Eye (tissue), 1 donor: ENCODE data around the gene NPFF.

Experiments
- DNase-seq: peaks from one replicate; pipeline ENCODE4 v3.0.0-alpha.2; 2015

The NPFF gene

DNA sequence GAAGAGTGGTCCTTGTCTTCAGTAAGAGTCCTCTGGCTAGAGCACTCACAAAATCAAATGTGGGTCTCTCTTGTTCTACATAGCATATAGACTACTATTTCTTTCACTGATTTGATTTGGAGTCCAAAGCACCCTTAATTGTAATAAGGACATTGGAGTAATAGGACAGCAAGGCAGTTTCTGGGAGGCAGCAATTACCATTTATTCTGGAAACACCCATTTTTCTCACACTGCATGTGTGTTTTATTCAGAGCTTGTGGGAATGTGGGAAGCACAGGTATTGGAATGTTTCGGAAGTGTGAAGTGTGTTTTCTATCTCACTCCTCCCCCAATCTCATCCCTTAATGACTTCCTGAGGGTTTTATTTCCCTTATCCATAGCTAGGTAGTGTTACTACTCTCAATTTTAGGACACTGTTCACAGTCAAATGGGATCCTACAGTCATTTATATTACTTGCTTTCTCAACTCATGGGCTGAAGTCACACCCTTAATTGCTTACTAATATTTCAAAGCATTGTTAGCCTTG, 35.2 kb downstream of the NPFF start:
- no peak for DNase-seq

- no peak for DNase-seq
Measured at GRCh38 chr12:53468282-53468681, 39.0 kb downstream of the NPFF start.

- DNase-seq, result no peak
Measured at GRCh38 chr12:53467880-53468279, 39.4 kb downstream of the NPFF start.

DNA sequence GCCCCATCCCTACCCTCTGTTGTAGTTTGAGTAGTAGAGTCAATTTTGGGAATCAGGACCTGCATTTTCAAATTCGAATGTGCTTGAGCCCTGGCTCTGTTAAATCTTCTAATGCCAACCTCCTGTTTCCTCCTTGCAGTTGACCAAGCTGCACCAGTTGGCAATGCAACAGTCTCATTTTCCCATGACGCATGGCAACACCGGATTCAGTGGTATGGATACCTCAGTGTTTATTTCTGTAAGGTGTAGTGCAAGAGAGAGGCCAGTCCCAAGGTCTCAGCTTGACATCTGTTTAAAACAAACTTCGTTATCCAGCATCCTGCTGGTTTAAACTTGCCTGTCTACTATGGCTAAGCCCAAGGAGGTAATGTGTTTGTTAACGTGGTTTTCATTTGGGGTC, 40.2 kb downstream of the NPFF start:
- no peak for DNase-seq

GRCh38 chr12:53466640-53467039, 40.6 kb downstream of the NPFF start:
- no peak for DNase-seq

GRCh38 chr12:53465679-53466078, 41.6 kb downstream of the NPFF start:
- DNase-seq, result no peak

- no peak for DNase-seq
Measured at GRCh38 chr12:53464685-53465418, 42.4 kb downstream of the NPFF start.

GRCh38 chr12:53463802-53464560, 43.3 kb downstream of the NPFF start:
- no peak for DNase-seq

GRCh38 chr12:53462935-53463334, 44.3 kb downstream of the NPFF start:
- DNase-seq, result no peak

DNA sequence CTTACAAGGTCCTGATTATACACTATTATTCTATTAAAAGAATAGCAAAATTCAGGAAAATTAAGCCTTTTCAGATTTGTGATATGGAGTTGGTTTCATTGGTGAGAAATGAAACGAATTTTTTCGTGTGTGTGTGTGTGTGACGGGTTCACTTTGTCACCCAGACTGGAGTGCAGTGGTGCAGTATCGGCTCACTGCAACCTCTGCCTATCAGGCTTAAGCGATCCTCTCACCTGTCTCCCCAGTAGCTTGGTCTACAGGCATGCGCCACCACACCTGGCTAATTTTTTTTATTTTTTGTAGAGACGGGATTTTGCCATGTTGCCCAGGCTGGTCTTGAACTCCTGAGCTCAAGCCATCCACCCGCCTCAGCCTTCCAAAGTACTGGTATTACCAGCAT, 45.7 kb downstream of the NPFF start:
- no peak for DNase-seq

DNA sequence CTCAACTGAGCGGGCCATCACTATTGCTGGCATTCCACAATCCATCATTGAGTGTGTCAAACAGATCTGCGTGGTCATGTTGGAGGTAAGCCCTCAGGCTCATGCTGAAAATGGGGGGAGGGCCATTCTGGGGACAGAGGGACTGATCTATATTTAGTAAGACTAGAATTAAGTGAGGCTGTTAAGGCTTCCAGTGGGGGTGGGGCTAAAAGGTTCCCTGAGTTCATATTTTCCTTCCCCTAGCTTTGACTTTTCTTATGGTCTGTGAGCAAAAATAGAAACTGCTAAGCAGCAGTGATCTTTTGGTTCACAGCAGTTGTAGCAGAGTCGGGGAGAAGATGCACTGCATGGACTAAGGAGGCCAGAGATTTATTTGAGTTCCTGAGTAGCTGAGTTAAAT, 46.2 kb downstream of the NPFF start:
- no peak for DNase-seq

- no peak for DNase-seq
Measured at GRCh38 chr12:53459097-53459496, 48.2 kb downstream of the NPFF start.
